K562 treated with DMSO at 1 percent for 24 hours (cell line): ENCODE results near the gene PKP1. TPM values are rescaled to one million over a fixed set of nuclear protein-coding genes. Genes with fewer than 3 reads are reported as not detected.

Experiments used
- total RNA-seq: library from RNA; unstranded; fragments of 300-600 nt; gene quantifications from 2 replicates; pipeline ENCODE4 v1.2.3, GENCODE V29; 2022; ENCODE audit warnings: low read depth; ENCODE audit not compliant: insufficient read depth

Gene PKP1, protein sequence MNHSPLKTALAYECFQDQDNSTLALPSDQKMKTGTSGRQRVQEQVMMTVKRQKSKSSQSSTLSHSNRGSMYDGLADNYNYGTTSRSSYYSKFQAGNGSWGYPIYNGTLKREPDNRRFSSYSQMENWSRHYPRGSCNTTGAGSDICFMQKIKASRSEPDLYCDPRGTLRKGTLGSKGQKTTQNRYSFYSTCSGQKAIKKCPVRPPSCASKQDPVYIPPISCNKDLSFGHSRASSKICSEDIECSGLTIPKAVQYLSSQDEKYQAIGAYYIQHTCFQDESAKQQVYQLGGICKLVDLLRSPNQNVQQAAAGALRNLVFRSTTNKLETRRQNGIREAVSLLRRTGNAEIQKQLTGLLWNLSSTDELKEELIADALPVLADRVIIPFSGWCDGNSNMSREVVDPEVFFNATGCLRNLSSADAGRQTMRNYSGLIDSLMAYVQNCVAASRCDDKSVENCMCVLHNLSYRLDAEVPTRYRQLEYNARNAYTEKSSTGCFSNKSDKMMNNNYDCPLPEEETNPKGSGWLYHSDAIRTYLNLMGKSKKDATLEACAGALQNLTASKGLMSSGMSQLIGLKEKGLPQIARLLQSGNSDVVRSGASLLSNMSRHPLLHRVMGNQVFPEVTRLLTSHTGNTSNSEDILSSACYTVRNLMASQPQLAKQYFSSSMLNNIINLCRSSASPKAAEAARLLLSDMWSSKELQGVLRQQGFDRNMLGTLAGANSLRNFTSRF
- total RNA-seq: not detected in 2 replicates

GRCh38 chr1:201282931-201283829 lies at the start of gene PKP1:
TSS of gene PKP1 (plus strand) at chr1:201283506. CDS start at chr1:201283703, 197 bp downstream.

GRCh38 chr1:201377611-201378092 lies 94.3 kb downstream of the PKP1 start, which contains the start of gene TNNT2:
TSS of gene TNNT2 (minus strand) at chr1:201377680. CDS start at chr1:201373254, 4,426 bp downstream.

Other genes starting within 250 kb of the PKP1 start
- gene CACNA1S, start 171.1 kb upstream of the PKP1 start, total RNA-seq: not detected in 2 replicates
- gene ASCL5, start 156.3 kb upstream of the PKP1 start, total RNA-seq: not detected in 2 replicates
- 133 and 147 TPM in 2 replicates for gene TMEM9, start 129.0 kb upstream of the PKP1 start, total RNA-seq
- gene IGFN1, start 92.7 kb upstream of the PKP1 start, total RNA-seq: not detected in 2 replicates
- not detected in 2 replicates for gene TNNT2, start 94.2 kb downstream of the PKP1 start, total RNA-seq
- gene LAD1, start 115.8 kb downstream of the PKP1 start, total RNA-seq: not detected in 2 replicates
- gene TNNI1, start 138.2 kb downstream of the PKP1 start, total RNA-seq: not detected in 2 replicates
- not detected in 2 replicates for gene PHLDA3, start 185.7 kb downstream of the PKP1 start, total RNA-seq
- 54.6 and 56.7 TPM in 2 replicates for gene CSRP1, start 223.6 kb downstream of the PKP1 start, total RNA-seq